Aortic smooth muscle cell (primary cell): Measurements from ENCODE around the gene KLRF1. TPM values are rescaled to one million over a fixed set of nuclear protein-coding genes. Genes with fewer than 3 reads are reported as not detected.

Experiments
- total RNA-seq: library from RNA; depleted of rRNA; stranded (reverse); fragments of >200 nt; gene quantifications from 2 replicates; pipeline ENCODE4 v1.2.3, GENCODE V29; 2014

KLRF1 gene, protein sequence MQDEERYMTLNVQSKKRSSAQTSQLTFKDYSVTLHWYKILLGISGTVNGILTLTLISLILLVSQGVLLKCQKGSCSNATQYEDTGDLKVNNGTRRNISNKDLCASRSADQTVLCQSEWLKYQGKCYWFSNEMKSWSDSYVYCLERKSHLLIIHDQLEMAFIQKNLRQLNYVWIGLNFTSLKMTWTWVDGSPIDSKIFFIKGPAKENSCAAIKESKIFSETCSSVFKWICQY
- not detected in 2 replicates for total RNA-seq

DNA sequence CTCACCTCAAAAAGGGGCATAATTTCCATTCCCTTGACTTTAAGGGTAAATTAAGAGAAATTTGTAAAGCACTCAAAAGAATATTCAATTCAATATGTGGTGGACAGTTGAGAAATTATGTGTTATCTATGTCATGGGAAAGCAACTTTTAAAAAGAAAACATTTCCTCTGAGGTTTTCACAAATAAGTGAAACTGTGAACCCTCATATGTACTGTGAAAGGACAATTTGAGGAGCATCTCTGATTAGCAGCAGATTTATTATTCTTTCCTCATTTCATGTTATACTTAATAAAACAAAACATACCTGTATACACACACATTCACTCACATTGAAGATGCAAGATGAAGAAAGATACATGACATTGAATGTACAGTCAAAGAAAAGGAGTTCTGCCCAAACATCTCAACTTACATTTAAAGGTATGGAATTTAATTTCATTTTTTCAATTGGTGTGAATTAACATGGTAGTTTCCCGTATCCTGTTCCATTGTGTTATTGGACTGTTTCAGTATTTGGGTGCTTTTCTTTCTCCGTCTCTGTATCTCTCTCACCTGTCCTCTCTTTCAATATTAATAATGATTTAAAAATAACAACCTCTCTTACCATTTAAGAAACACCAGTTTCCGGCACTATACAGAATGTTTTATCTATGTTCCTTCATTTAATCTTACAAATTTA lies at the start of gene KLRF1:
Gene KLRF1 (plus strand): TSS at position 273 of the 680 bp plus-strand sequence. CDS start 64 bp downstream, at position 337.

DNA sequence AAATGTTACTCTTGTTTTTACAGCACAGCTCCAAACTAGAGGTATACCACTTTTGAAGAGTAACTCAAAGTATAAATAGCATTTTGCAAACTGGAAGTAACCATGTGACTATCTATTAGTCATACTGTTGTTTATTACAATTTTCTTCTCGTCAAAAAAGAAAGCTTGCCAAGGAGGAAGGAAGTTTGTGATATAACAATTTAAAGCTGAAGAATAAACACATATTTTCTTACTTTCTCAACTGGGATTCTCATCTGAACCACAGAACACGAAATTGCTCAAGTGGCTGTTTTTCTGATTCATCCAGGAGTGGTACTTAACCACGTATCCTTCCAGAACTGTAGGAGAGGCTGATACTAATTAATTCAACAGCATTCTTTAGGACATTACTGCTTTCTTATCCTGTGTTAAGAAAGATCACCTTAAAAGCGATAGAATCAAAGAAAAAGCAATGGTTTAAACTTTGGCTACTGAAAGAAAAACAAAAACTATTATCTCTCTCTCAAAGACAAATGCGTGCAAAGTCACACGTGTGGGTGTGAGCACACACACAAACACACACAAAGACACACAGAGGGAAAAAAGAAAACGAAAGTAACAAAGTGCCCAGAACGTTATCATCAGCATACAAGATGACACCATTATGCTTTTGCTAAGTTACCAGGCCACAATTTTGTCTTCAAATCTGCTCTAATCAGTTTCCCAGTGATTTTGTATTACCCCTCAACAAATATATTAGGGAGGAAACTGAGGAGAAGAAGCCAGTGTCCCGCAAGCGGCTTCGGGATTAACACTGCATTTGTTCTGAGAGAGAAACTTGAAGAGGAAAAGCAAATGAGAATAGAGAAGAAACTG lies 42.3 kb downstream of the KLRF1 start, which contains the start of gene CLEC2B:
Gene CLEC2B (minus strand): TSS at position 48 of the 855 bp plus-strand sequence.

DNA sequence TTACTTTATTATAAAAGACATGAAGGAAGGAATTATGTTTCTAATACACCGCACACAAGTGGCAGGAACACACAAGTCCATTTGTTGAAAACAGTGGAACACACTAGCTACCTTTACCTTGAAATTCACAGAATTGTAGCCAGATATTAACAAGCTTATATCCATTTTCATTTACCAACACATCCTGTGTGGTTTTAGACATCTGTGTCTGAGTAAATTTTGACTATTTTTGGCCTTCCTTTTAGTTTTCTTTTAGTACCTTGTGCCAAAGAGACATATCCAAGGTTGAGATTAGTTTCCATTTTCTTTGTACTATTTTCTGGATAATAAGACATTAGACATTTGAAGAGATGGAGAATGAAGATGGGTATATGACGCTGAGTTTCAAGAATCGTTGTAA lies 54.0 kb downstream of the KLRF1 start, which contains the start of gene KLRF2:
Gene KLRF2 (plus strand): TSS at position 244 of the 400 bp plus-strand sequence. CDS start 107 bp downstream, at position 351.

Other genes with a start within 250 kb of the KLRF1 start
- not detected in 2 replicates for gene KLRB1, start 219.6 kb upstream of the KLRF1 start, total RNA-seq
- gene CLEC2D, start 157.8 kb upstream of the KLRF1 start, total RNA-seq: 1.1 and 1.2 TPM in 2 replicates
- gene CLECL1, start 94.4 kb upstream of the KLRF1 start, total RNA-seq: not detected in 2 replicates
- not detected in 2 replicates for gene CD69, start 66.6 kb upstream of the KLRF1 start, total RNA-seq
- 4.2 and 4.4 TPM in 2 replicates for gene CLEC2B, start 41.9 kb downstream of the KLRF1 start, total RNA-seq
- not detected in 2 replicates for gene KLRF2, start 54.0 kb downstream of the KLRF1 start, total RNA-seq
- gene CLEC2A, start 104.9 kb downstream of the KLRF1 start, total RNA-seq: not detected in 2 replicates
- not detected in 2 replicates for gene CLEC12A, start 143.9 kb downstream of the KLRF1 start, total RNA-seq
- gene CLEC1B, start 171.6 kb downstream of the KLRF1 start, total RNA-seq: not detected in 2 replicates
- gene CLEC12B, start 183.1 kb downstream of the KLRF1 start, total RNA-seq: not detected in 2 replicates
- gene CLEC9A, start 203.2 kb downstream of the KLRF1 start, total RNA-seq: not detected in 2 replicates